Measurements from ENCODE around the gene ZNF3. TPM values are rescaled to one million over a fixed set of nuclear protein-coding genes. Genes with fewer than 3 reads are reported as not detected.

The ZNF3 gene
- total and polyA plus RNA-seq, 4 donors = 10.2 to 18.2 (median 12.2) TPM

DNA sequence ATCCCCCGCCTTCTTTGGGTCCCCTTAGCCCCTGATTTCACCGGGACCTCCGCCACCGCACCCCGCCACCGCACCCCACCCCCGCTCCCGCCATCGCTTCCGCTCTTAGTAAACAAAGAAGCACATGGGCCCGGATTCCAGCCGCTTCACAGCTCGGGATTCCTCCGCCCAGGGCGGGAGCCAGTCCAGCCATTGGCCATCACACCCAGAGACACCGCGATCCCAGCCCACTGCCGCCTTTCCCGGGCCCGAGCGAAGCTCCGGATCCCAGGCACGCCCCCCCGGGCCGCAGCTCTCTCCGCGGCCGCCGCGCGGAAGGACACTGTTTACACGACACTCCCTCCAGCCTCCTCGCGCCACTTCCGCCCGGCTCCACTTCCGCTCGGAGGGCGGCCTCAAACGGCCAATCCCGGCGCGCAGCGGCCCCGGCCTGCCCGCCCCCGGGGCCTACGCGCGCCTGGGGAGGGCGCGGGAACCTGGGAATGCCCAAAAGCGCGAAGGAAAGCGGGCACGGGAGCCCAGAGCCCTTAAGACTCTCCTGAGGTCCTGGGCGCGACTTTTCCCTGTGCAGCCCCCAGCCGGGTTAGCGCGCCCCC, 19.0 kb upstream of the ZNF3 start:
- Histone ChIP-seq H3K27ac (ENCODE audit: low read depth in 1 of 2, low read length in 2 of 2) (peak overlapping the region; percentile 90 to 94), H3K9me3 (ENCODE audit: control insufficient read depth in 4 of 4, low read length in 3 of 4) (no peaks in the 10 kb centered on the region), H3K27me3 (ENCODE audit: control insufficient read depth in 4 of 4, insufficient read depth in 4 of 4, low read length in 3 of 4) (no peaks in the 10 kb centered on the region), H3K4me3 (ENCODE audit: low read depth in 1 of 3, low read length in 3 of 3) (peak overlapping the region; percentile 81 to 87 (median 82)), H3K36me3 (ENCODE audit: control insufficient read depth in 4 of 4, insufficient read depth in 3 of 4, low read depth in 1 of 4, low read length in 3 of 4) (peaks cover 16 to 42% (median 33%) of the 10 kb centered on the region in 4 donors), H3K4me1 (ENCODE audit: control insufficient read depth in 4 of 4, insufficient read depth in 4 of 4, low read length in 3 of 4) (peaks cover 0 to 20% (median 14%) of the 10 kb centered on the region in 4 donors), H3K9ac (ENCODE audit: low read depth in 1 of 2, low read length in 2 of 2) (peak overlapping the region; percentile 64 to 89)
- WGBS = under 1% methylated on average over 61 of the region's 61 CpGs
- DNase-seq (ENCODE audit: low spot score) = peak; percentile 88
- TF ChIP-seq RXRA (IDR thresholded peaks at IDR 0.05) (peak; percentile 13 to 30), EGR1 (IDR thresholded peaks at IDR 0.05; ENCODE audit: low read depth in 2 of 2) (peak; percentile 44 to 64), RAD21 (IDR thresholded peaks at IDR 0.05) (peak in 1 of 2 donors; percentile 39), YY1 (IDR thresholded peaks at IDR 0.05) (peak; percentile 88), TAF1 (conservative IDR thresholded peaks at IDR 0.05) (peak; percentile 39), FOXA1 (IDR thresholded peaks at IDR 0.05) (peak; percentile 26), NR2F2 (IDR thresholded peaks at IDR 0.05) (peak; percentile 46), SP1 (IDR thresholded peaks at IDR 0.05) (peak; percentile 67), HNF4G (IDR thresholded peaks at IDR 0.05) (no peak), FOXA2 (IDR thresholded peaks at IDR 0.05) (peak; percentile 47), GABPA (IDR thresholded peaks at IDR 0.05 in 1 of 2, conservative IDR thresholded peaks at IDR 0.05 in 1 of 2) (peak; percentile 79 to 94), HNF4A (conservative IDR thresholded peaks at IDR 0.05) (no peak), JUND (IDR thresholded peaks at IDR 0.05) (no peak)
- TF ChIP-seq, protein P1, sequence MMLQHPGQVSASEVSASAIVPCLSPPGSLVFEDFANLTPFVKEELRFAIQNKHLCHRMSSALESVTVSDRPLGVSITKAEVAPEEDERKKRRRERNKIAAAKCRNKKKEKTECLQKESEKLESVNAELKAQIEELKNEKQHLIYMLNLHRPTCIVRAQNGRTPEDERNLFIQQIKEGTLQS (IDR thresholded peaks at IDR 0.05) = no peak
- TF ChIP-seq, protein P2, sequence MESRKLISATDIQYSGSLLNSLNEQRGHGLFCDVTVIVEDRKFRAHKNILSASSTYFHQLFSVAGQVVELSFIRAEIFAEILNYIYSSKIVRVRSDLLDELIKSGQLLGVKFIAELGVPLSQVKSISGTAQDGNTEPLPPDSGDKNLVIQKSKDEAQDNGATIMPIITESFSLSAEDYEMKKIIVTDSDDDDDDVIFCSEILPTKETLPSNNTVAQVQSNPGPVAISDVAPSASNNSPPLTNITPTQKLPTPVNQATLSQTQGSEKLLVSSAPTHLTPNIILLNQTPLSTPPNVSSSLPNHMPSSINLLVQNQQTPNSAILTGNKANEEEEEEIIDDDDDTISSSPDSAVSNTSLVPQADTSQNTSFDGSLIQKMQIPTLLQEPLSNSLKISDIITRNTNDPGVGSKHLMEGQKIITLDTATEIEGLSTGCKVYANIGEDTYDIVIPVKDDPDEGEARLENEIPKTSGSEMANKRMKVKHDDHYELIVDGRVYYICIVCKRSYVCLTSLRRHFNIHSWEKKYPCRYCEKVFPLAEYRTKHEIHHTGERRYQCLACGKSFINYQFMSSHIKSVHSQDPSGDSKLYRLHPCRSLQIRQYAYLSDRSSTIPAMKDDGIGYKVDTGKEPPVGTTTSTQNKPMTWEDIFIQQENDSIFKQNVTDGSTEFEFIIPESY (IDR thresholded peaks at IDR 0.05) = no peak
- TF ChIP-seq, protein P3, sequence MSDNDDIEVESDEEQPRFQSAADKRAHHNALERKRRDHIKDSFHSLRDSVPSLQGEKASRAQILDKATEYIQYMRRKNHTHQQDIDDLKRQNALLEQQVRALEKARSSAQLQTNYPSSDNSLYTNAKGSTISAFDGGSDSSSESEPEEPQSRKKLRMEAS (IDR thresholded peaks at IDR 0.05) = peak; percentile 95
- TF ChIP-seq, protein P4, sequence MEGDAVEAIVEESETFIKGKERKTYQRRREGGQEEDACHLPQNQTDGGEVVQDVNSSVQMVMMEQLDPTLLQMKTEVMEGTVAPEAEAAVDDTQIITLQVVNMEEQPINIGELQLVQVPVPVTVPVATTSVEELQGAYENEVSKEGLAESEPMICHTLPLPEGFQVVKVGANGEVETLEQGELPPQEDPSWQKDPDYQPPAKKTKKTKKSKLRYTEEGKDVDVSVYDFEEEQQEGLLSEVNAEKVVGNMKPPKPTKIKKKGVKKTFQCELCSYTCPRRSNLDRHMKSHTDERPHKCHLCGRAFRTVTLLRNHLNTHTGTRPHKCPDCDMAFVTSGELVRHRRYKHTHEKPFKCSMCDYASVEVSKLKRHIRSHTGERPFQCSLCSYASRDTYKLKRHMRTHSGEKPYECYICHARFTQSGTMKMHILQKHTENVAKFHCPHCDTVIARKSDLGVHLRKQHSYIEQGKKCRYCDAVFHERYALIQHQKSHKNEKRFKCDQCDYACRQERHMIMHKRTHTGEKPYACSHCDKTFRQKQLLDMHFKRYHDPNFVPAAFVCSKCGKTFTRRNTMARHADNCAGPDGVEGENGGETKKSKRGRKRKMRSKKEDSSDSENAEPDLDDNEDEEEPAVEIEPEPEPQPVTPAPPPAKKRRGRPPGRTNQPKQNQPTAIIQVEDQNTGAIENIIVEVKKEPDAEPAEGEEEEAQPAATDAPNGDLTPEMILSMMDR (IDR thresholded peaks at IDR 0.05; ENCODE audit: low read depth, low read length, missing input control) = no peak
- TF ChIP-seq, protein P5, sequence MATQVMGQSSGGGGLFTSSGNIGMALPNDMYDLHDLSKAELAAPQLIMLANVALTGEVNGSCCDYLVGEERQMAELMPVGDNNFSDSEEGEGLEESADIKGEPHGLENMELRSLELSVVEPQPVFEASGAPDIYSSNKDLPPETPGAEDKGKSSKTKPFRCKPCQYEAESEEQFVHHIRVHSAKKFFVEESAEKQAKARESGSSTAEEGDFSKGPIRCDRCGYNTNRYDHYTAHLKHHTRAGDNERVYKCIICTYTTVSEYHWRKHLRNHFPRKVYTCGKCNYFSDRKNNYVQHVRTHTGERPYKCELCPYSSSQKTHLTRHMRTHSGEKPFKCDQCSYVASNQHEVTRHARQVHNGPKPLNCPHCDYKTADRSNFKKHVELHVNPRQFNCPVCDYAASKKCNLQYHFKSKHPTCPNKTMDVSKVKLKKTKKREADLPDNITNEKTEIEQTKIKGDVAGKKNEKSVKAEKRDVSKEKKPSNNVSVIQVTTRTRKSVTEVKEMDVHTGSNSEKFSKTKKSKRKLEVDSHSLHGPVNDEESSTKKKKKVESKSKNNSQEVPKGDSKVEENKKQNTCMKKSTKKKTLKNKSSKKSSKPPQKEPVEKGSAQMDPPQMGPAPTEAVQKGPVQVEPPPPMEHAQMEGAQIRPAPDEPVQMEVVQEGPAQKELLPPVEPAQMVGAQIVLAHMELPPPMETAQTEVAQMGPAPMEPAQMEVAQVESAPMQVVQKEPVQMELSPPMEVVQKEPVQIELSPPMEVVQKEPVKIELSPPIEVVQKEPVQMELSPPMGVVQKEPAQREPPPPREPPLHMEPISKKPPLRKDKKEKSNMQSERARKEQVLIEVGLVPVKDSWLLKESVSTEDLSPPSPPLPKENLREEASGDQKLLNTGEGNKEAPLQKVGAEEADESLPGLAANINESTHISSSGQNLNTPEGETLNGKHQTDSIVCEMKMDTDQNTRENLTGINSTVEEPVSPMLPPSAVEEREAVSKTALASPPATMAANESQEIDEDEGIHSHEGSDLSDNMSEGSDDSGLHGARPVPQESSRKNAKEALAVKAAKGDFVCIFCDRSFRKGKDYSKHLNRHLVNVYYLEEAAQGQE (IDR thresholded peaks at IDR 0.05) = no peak

All from liver (tissue), 9 donors.